Adipocyte (in vitro differentiated cells): ENCODE results near the gene TDRD1.

Experiments
- DNase-seq: peaks from one replicate; pipeline ENCODE4 v3.0.0-alpha.2; 2015; ENCODE audit warnings: low read depth
- H3K27me3 ChIP-seq: replicated peaks from 2 replicates; pipeline ENCODE4 v1.7.0; 2013; ENCODE audit warnings: mild to moderate bottlenecking, low read length, moderate library complexity; ENCODE audit not compliant: control insufficient read depth, insufficient read depth
- H3K36me3 ChIP-seq: 2 replicates; pipeline ENCODE4 v1.7.0; 2013; ENCODE audit warnings: low read length, mild to moderate bottlenecking, moderate library complexity; ENCODE audit not compliant: control insufficient read depth, insufficient read depth, severe bottlenecking
- H3K4me1 ChIP-seq: 2 replicates; pipeline ENCODE4 v1.7.0; 2013; ENCODE audit warnings: mild to moderate bottlenecking, low read length, moderate library complexity; ENCODE audit not compliant: control insufficient read depth, insufficient read depth
- H3K4me3 ChIP-seq: 2 replicates; pipeline ENCODE4 v1.7.0; 2013; ENCODE audit warnings: mild to moderate bottlenecking, low read length, moderate library complexity
- H3K9ac ChIP-seq: 2 replicates; pipeline ENCODE4 v1.7.0; 2013; ENCODE audit warnings: mild to moderate bottlenecking, low read length, moderate library complexity
- H3K9me3 ChIP-seq: 2 replicates; pipeline ENCODE4 v1.7.0; 2013; ENCODE audit warnings: mild to moderate bottlenecking, low read length, moderate library complexity; ENCODE audit not compliant: control insufficient read depth

Gene TDRD1

DNA sequence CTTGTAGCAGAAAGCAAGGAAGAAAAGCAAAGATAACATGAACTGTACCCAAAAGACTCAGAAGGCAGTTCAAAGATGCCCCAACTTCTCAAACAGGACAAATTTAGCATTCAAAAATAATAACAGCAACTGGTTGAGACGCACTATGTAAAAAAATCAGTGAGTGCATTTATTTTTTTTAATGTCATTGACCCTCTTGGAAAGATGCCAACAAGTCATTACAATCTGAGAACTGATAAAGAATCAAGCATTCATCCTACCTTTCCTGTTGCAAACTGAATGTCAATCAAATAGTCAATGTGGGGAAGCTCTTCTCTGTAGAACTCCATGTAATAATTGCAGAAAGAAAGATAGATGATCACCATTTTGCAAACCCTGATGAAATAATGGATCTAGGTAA, 3.5 kb upstream of the TDRD1 start:
- Histone ChIP-seq H3K4me1 (peaks cover 18% of the 10 kb centered on the region), H3K4me3 (no peak overlapping the region), H3K27me3 (no peaks in the 10 kb centered on the region), H3K36me3 (no peaks in the 10 kb centered on the region), H3K9ac (no peak overlapping the region), H3K9me3 (no peaks in the 10 kb centered on the region)
- no peak for DNase-seq

GRCh38 chr10:114176511-114176910, 2.6 kb upstream of the TDRD1 start:
- H3K36me3 ChIP-seq, result no peaks in the 10 kb centered on the region
- peaks cover 18% of the 10 kb centered on the region for H3K4me1 ChIP-seq
- H3K9ac ChIP-seq, result no peak overlapping the region
- no peak overlapping the region for H3K4me3 ChIP-seq
- DNase-seq, result no peak
- no peaks in the 10 kb centered on the region for H3K27me3 ChIP-seq
- no peaks in the 10 kb centered on the region for H3K9me3 ChIP-seq

DNA sequence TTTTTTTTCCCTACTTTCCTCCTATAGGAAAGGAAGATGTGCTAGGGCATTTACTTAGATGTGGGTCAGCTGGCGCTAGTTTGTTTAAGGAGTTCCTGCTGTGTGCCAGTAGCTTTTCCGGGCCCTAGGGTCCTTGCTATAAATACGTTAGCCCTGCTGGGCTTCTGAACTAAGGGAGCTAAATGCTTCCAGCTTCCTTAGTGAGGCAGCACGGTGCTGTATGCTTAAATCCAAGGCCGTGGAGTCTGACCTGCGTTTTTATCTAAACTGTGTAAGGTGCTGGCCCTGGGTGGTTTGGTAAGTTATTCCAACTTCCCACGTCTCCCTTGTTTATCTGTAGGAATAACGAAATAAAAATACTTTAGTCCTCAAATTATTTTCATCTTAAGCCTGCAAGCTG, 594 bp downstream of the TDRD1 start:
- Histone ChIP-seq H3K27me3 (no peaks in the 10 kb centered on the region), H3K36me3 (no peaks in the 10 kb centered on the region), H3K4me3 (no peak overlapping the region), H3K9me3 (no peaks in the 10 kb centered on the region), H3K4me1 (peaks cover 7% of the 10 kb centered on the region), H3K9ac (no peak overlapping the region)
- no peak for DNase-seq

DNA sequence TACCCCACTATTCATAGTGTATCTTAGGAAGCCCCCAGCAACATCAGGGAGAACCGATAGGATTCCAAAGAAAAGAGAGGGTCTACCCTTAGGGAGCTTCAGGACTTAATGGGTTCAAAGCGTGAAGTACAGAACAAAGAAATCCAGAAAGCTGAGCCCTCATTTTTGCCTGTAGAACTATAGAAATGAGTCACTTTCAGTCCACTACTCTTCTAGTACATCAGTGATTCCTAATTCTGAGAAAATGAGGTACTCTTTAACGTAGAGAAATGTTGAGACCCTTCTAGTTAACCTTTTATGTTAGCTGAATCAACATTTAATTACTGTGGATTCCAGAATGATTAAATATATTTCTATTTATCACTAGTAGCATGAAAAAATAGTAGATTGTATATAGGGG, 1.8 kb downstream of the TDRD1 start:
- Histone ChIP-seq H3K9me3 (no peaks in the 10 kb centered on the region), H3K4me3 (no peak overlapping the region), H3K36me3 (no peaks in the 10 kb centered on the region), H3K27me3 (no peaks in the 10 kb centered on the region), H3K4me1 (peaks cover 3% of the 10 kb centered on the region), H3K9ac (no peak overlapping the region)
- DNase-seq, result no peak

DNA sequence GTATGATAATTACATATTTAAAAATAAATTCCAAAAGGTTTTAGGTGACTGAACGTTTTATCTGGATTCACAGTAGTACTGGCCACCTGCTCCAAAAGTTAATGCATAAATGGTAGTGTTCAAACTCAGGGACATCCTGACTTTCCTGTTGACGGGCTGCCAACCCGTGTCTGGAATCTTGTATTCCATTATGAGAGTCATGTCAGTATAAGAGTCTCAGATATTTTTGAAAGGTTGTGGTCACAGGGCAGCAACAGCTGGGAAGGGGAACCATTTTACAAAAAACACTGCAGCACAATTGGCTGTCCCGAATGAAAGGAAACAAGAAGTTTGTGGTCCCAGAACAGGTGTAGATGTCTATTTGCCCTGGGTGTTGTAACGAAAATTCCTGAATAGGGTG, 2.8 kb downstream of the TDRD1 start:
- no peak overlapping the region for H3K4me3 ChIP-seq
- no peaks in the 10 kb centered on the region for H3K27me3 ChIP-seq
- H3K9ac ChIP-seq, result no peak overlapping the region
- no peak for DNase-seq
- no peaks in the 10 kb centered on the region for H3K9me3 ChIP-seq
- peaks cover 3% of the 10 kb centered on the region for H3K4me1 ChIP-seq
- H3K36me3 ChIP-seq, result no peaks in the 10 kb centered on the region

DNA sequence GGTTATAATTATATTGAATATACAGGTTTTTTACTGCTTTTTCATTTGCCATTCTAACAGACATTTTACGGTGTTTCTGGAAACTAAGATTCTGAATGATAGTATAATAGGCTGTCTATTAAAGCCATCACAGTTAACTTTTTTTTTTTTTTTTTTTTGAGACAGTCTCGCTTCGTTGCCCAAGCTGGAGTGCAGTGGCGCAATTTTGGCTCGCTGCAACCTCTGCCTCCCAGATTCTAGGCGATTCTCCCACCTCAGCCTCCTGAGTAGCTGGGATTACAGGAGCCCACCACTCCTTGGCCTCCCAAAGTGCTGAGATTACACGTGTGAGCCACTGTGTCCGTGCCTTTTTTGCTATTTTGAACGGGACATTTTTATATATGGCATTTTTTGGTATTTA, 4.4 kb downstream of the TDRD1 start:
- no peaks in the 10 kb centered on the region for H3K9me3 ChIP-seq
- peaks cover 6% of the 10 kb centered on the region for H3K27me3 ChIP-seq
- no peak for DNase-seq
- no peaks in the 10 kb centered on the region for H3K36me3 ChIP-seq
- H3K4me3 ChIP-seq, result no peak overlapping the region
- H3K9ac ChIP-seq, result no peak overlapping the region
- peaks cover 3% of the 10 kb centered on the region for H3K4me1 ChIP-seq

GRCh38 chr10:114184276-114184675, 5.1 kb downstream of the TDRD1 start:
- no peaks in the 10 kb centered on the region for H3K9me3 ChIP-seq
- H3K9ac ChIP-seq, result no peak overlapping the region
- H3K4me3 ChIP-seq, result no peak overlapping the region
- no peaks in the 10 kb centered on the region for H3K36me3 ChIP-seq
- peaks cover 3% of the 10 kb centered on the region for H3K4me1 ChIP-seq
- no peak for DNase-seq
- H3K27me3 ChIP-seq, result peaks cover 6% of the 10 kb centered on the region

GRCh38 chr10:114188001-114188400, 8.8 kb downstream of the TDRD1 start:
- peaks cover 3% of the 10 kb centered on the region for H3K4me1 ChIP-seq
- H3K27me3 ChIP-seq, result peaks cover 6% of the 10 kb centered on the region
- H3K9me3 ChIP-seq, result no peaks in the 10 kb centered on the region
- H3K4me3 ChIP-seq, result no peak overlapping the region
- H3K9ac ChIP-seq, result no peak overlapping the region
- DNase-seq, result no peak
- no peaks in the 10 kb centered on the region for H3K36me3 ChIP-seq

DNA sequence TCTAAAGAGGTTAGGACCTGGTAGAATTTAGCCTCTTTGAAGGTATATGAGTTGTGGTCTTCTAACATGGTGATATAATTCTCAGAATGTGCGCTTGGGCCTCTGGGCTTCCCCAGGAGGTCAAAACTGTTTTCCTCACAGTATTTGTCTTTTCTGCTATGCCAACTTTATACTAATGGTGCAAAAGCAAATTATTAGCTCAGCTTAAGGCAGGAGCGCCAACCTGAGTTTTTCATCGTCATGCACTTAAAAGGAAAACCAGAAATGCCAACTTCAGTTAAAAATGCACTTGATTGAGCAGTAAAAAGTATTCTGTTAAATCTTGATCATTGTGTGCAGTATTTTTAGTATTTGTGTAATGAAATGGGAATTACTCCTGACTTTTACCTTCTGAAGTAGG, 9.7 kb downstream of the TDRD1 start:
- H3K27me3 ChIP-seq, result peaks cover 6% of the 10 kb centered on the region
- H3K36me3 ChIP-seq, result no peaks in the 10 kb centered on the region
- H3K9me3 ChIP-seq, result no peaks in the 10 kb centered on the region
- no peak overlapping the region for H3K4me3 ChIP-seq
- DNase-seq, result no peak
- H3K9ac ChIP-seq, result no peak overlapping the region
- H3K4me1 ChIP-seq, result peaks cover 3% of the 10 kb centered on the region

GRCh38 chr10:114189700-114190099, 10.5 kb downstream of the TDRD1 start:
- Histone ChIP-seq H3K4me3 (no peak overlapping the region), H3K4me1 (no peaks in the 10 kb centered on the region), H3K9me3 (no peaks in the 10 kb centered on the region), H3K36me3 (no peaks in the 10 kb centered on the region), H3K9ac (no peak overlapping the region), H3K27me3 (peaks cover 6% of the 10 kb centered on the region)
- no peak for DNase-seq

GRCh38 chr10:114195079-114195478, 15.9 kb downstream of the TDRD1 start:
- peaks cover 9% of the 10 kb centered on the region for H3K27me3 ChIP-seq
- H3K9me3 ChIP-seq, result no peaks in the 10 kb centered on the region
- H3K4me1 ChIP-seq, result no peaks in the 10 kb centered on the region
- DNase-seq, result no peak
- H3K4me3 ChIP-seq, result no peak overlapping the region
- no peaks in the 10 kb centered on the region for H3K36me3 ChIP-seq
- no peak overlapping the region for H3K9ac ChIP-seq

GRCh38 chr10:114199239-114199638, 20.1 kb downstream of the TDRD1 start:
- H3K9ac ChIP-seq, result no peak overlapping the region
- peaks cover 11% of the 10 kb centered on the region for H3K27me3 ChIP-seq
- H3K4me3 ChIP-seq, result no peak overlapping the region
- DNase-seq, result no peak
- H3K9me3 ChIP-seq, result no peaks in the 10 kb centered on the region
- no peaks in the 10 kb centered on the region for H3K4me1 ChIP-seq
- H3K36me3 ChIP-seq, result no peaks in the 10 kb centered on the region
